Measurements from ENCODE around the gene ATG2B. TPM values are rescaled to one million over a fixed set of nuclear protein-coding genes. Genes with fewer than 3 reads are reported as not detected.

Gene ATG2B
- total RNA-seq, 2 donors from 2014 or later = 13.6 to 20.8 TPM

- no peaks in the 10 kb centered on the region for H3K36me3 ChIP-seq
- H3K9me3 ChIP-seq = no peaks in the 10 kb centered on the region
- H3K4me1 ChIP-seq = no peaks in the 10 kb centered on the region
- H3K27me3 ChIP-seq = no peaks in the 10 kb centered on the region
- no peak for TF ChIP-seq CTCF (IDR thresholded peaks at IDR 0.05)
- H3K4me3 ChIP-seq = no peak overlapping the region
- H3K27ac ChIP-seq = no peak overlapping the region
- intact Hi-C loops (cut with DNase I) = no loop called here
- DNase-seq = no peak
- H3K9ac ChIP-seq (ENCODE audit: low read depth in 2 of 2, low read length in 2 of 2) = no peak overlapping the region
Observed at GRCh38 chr14:96233661-96234060, 129.5 kb downstream of the ATG2B start.

GRCh38 chr14:96232506-96232905, 130.6 kb downstream of the ATG2B start:
- no peak overlapping the region for H3K9ac ChIP-seq (ENCODE audit: low read depth in 2 of 2, low read length in 2 of 2)
- no peak overlapping the region for H3K27ac ChIP-seq
- no peaks in the 10 kb centered on the region for H3K9me3 ChIP-seq
- no peak overlapping the region for H3K4me3 ChIP-seq
- DNase-seq = no peak
- no peaks in the 10 kb centered on the region for H3K4me1 ChIP-seq
- no peaks in the 10 kb centered on the region for H3K36me3 ChIP-seq
- intact Hi-C loops (cut with DNase I) = no loop called here
- H3K27me3 ChIP-seq = no peaks in the 10 kb centered on the region
- no peak for TF ChIP-seq CTCF (IDR thresholded peaks at IDR 0.05)

DNA sequence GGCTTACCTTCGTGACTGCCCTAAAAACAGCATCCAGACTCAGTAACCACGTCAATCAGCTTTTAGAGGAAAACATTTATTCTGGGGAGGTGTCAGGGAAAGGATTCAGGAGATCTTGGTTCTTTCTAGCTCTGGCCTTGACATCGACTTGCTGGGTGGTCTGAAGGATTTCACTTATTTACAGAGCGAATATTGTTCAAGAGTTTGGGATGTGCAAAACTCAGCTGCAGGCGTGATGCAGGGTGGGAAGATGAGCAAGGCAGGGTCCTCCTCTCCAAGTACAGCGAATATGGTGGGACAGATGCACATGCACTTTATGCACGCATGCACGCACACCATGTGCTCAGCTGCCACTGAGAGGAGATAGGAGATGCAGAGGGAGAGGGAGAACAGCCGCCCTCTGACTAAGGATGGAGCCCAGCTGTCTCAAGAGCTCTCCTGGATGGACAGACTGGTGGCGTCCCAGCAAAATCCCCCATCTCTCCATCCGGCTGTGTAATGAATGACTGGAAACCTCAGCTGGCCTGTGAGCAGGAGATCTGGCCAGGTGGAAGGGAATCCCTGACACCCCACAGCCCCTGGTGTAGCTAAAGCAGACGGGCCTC, 131.5 kb downstream of the ATG2B start:
- intact Hi-C loops (cut with DNase I) = no loop called here
- no peaks in the 10 kb centered on the region for H3K36me3 ChIP-seq
- H3K27ac ChIP-seq = no peak overlapping the region
- H3K9me3 ChIP-seq = no peaks in the 10 kb centered on the region
- H3K4me1 ChIP-seq = no peaks in the 10 kb centered on the region
- H3K4me3 ChIP-seq = no peak overlapping the region
- H3K27me3 ChIP-seq = no peaks in the 10 kb centered on the region
- TF ChIP-seq CTCF (IDR thresholded peaks at IDR 0.05) = no peak
- no peak overlapping the region for H3K9ac ChIP-seq (ENCODE audit: low read depth in 2 of 2, low read length in 2 of 2)
- DNase-seq = no peak

DNA sequence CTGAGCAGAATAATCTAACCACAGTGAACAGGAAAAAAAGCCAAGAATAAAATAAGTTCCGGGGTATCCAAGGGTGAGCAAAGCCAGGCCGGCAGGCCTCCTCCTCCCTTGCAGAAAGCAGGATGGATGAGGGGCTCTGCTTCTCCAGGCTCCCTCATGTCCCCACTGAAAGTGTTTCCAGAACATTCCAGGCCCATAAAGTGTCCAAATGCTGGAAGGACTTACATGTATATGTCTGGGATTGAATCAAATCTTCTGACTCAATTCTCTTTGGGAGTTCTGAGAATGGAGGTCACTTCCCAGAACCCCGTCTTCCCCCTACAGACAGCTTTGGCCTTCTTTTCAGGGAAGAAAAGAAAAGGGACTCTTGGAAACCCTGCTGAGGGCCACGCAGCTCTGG, 132.1 kb downstream of the ATG2B start:
- Histone ChIP-seq H3K9ac (ENCODE audit: low read depth in 2 of 2, low read length in 2 of 2) (no peak overlapping the region), H3K27ac (no peak overlapping the region), H3K9me3 (no peaks in the 10 kb centered on the region), H3K4me1 (peaks cover under 1% of the 10 kb centered on the region), H3K36me3 (no peaks in the 10 kb centered on the region), H3K4me3 (no peak overlapping the region), H3K27me3 (no peaks in the 10 kb centered on the region)
- no peak for TF ChIP-seq CTCF (IDR thresholded peaks at IDR 0.05)
- intact Hi-C loops (cut with DNase I) = no loop called here
- no peak for DNase-seq

DNA sequence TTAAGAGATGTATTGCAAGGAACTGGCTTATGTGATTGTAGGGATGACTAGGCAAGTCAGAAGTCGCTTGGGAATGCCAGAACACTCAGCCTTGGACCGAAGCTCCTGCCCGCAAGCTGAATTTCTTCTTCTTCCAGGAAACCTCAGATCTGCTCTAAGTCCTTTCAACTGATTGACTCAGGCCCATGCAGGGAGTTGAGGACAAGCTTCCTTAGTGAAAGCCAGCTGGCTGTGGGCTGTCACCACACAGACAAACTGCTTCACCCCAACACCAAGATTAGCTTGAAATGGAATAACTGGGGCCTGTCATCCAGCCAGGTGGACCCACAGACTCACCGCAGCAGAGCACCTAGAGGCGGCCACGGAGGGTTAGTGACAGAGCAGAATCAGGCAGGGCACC, 133.8 kb downstream of the ATG2B start:
- no peak for TF ChIP-seq CTCF (IDR thresholded peaks at IDR 0.05)
- Histone ChIP-seq H3K36me3 (no peaks in the 10 kb centered on the region), H3K27me3 (no peaks in the 10 kb centered on the region), H3K9me3 (no peaks in the 10 kb centered on the region), H3K9ac (ENCODE audit: low read depth in 2 of 2, low read length in 2 of 2) (no peak overlapping the region), H3K27ac (no peak overlapping the region), H3K4me3 (no peak overlapping the region), H3K4me1 (peaks cover 8% of the 10 kb centered on the region)
- intact Hi-C loops (cut with DNase I) = no loop called here
- no peak for DNase-seq

Other genes starting within 250 kb of the ATG2B start
- gene BDKRB2, start 158.5 kb downstream of the ATG2B start, total RNA-seq = 10 to 100 TPM; 11.3 to 23.3 TPM
- gene BDKRB1, start 107.1 kb downstream of the ATG2B start, total RNA-seq = 1 to 10 TPM; 3.2 to 5.5 TPM
- 100 to 1,000 TPM; 107 to 168 TPM for gene GSKIP, start 185 bp upstream of the ATG2B start, total RNA-seq
- 1 to 10 TPM; 6.2 to 8.6 TPM for gene AK7, start 28.8 kb upstream of the ATG2B start, total RNA-seq
- gene PAPOLA, start 139.0 kb upstream of the ATG2B start, total RNA-seq = 100 to 1,000 TPM; 176 to 196 TPM

Measured in colonic mucosa (tissue), 4 donors.